Measurements from ENCODE around the gene TMEM259.
A peak's percentile ranks its signal among the peaks of the same experiment; 100 is the strongest.

TMEM259 gene

DNA sequence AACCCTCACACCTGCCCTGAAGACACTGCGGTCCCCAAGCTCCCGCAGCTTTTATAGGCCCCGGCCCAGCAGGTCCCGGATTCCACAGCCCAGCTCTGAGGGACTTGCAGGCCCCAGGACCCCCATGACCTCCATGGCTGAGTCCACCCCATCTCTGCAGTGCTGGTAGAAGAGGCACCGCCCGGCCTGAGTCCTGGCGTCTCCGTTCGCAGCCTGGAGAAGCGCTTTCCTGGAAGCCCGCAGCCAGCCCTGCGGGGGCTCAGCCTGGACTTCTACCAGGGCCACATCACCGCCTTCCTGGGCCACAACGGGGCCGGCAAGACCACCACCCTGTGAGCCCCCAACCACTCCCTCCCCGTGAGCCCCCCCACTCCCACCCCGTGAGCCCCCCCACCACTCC is 28.2 kb upstream of the TMEM259 start:
- H3K27ac ChIP-seq (ENCODE audit: low read depth, low read length, poor library complexity, severe bottlenecking), result no peak overlapping the region
- no peaks in the 10 kb centered on the region for H3K9me2 ChIP-seq (ENCODE audit: low read depth, low read length)
- no peaks in the 10 kb centered on the region for H3K27me3 ChIP-seq (ENCODE audit: insufficient read depth, low read length)
- H3K4me3 ChIP-seq (ENCODE audit: low read depth, low read length, poor library complexity, severe bottlenecking), result no peak overlapping the region
- no peak overlapping the region for H3K9ac ChIP-seq (ENCODE audit: low read length)
- H3K79me2 ChIP-seq (ENCODE audit: insufficient read depth, low read length), result no peaks in the 10 kb centered on the region
- TF ChIP-seq EZH2 (IDR thresholded peaks at IDR 0.05; ENCODE audit: borderline replicate concordance, low read length), result no peak
- TF ChIP-seq, protein P1, sequence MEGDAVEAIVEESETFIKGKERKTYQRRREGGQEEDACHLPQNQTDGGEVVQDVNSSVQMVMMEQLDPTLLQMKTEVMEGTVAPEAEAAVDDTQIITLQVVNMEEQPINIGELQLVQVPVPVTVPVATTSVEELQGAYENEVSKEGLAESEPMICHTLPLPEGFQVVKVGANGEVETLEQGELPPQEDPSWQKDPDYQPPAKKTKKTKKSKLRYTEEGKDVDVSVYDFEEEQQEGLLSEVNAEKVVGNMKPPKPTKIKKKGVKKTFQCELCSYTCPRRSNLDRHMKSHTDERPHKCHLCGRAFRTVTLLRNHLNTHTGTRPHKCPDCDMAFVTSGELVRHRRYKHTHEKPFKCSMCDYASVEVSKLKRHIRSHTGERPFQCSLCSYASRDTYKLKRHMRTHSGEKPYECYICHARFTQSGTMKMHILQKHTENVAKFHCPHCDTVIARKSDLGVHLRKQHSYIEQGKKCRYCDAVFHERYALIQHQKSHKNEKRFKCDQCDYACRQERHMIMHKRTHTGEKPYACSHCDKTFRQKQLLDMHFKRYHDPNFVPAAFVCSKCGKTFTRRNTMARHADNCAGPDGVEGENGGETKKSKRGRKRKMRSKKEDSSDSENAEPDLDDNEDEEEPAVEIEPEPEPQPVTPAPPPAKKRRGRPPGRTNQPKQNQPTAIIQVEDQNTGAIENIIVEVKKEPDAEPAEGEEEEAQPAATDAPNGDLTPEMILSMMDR (IDR thresholded peaks at IDR 0.05; ENCODE audit: low read length), result no peak
- no peak overlapping the region for H2AFZ ChIP-seq (ENCODE audit: low read length)
- H3F3A ChIP-seq (ENCODE audit: insufficient read depth, low read length), result no peaks in the 10 kb centered on the region
- H3K4me1 ChIP-seq (ENCODE audit: insufficient read depth, low read length, severe bottlenecking), result peaks cover 25% of the 10 kb centered on the region
- H3K9me3 ChIP-seq (ENCODE audit: low read length), result no peaks in the 10 kb centered on the region
- peaks cover 23% of the 10 kb centered on the region; the same call in 1 of the 2 replicates for H3K36me3 ChIP-seq (ENCODE audit: insufficient read depth, low read length)
- H4K20me1 ChIP-seq (ENCODE audit: insufficient read depth, low read length), result no peaks in the 10 kb centered on the region
- no peak overlapping the region for H3K4me2 ChIP-seq (ENCODE audit: low read length)

DNA sequence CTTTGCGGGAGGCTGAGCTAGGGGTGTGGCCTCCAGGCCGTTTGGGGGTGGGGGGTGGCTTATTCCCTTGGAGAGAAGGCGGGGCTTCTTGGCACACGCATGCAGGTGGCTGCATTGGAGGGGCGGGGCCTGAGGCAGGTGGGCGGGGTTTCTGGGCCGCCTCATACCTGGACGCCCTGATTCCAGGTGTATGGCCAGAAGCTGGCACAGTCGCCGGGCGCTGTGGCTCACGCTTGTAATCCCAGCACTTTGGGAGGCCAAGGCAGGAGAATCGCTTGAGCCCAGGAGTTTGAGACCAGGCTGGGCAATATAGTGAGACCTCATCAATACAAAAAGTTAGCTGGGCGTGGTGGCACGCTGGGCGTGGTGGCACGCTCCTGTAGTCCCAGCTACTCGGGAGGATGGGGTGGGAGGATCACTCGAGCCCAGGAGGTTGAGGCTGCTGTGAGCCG is 26.8 kb upstream of the TMEM259 start:
- no peak for TF ChIP-seq EZH2 (IDR thresholded peaks at IDR 0.05; ENCODE audit: borderline replicate concordance, low read length)
- TF ChIP-seq, protein P1 (IDR thresholded peaks at IDR 0.05; ENCODE audit: low read length), result no peak
- H4K20me1 ChIP-seq (ENCODE audit: insufficient read depth, low read length), result no peaks in the 10 kb centered on the region
- H3K79me2 ChIP-seq (ENCODE audit: insufficient read depth, low read length), result no peaks in the 10 kb centered on the region
- H3K9me2 ChIP-seq (ENCODE audit: low read depth, low read length), result no peaks in the 10 kb centered on the region
- no peaks in the 10 kb centered on the region for H3K9me3 ChIP-seq (ENCODE audit: low read length)
- peaks cover 15% of the 10 kb centered on the region; the same call in 1 of the 2 replicates for H3K36me3 ChIP-seq (ENCODE audit: insufficient read depth, low read length)
- H3F3A ChIP-seq (ENCODE audit: insufficient read depth, low read length), result no peaks in the 10 kb centered on the region
- H3K9ac ChIP-seq (ENCODE audit: low read length), result no peak overlapping the region
- no peaks in the 10 kb centered on the region for H3K27me3 ChIP-seq (ENCODE audit: insufficient read depth, low read length)
- H3K4me2 ChIP-seq (ENCODE audit: low read length), result peak overlapping the region; percentile 41; the same call in 1 of the 2 replicates
- H2AFZ ChIP-seq (ENCODE audit: low read length), result no peak overlapping the region
- H3K4me1 ChIP-seq (ENCODE audit: insufficient read depth, low read length, severe bottlenecking), result peaks cover 31% of the 10 kb centered on the region
- H3K4me3 ChIP-seq (ENCODE audit: low read depth, low read length, poor library complexity, severe bottlenecking), result no peak overlapping the region
- peak overlapping the region; percentile 87 for H3K27ac ChIP-seq (ENCODE audit: low read depth, low read length, poor library complexity, severe bottlenecking)

DNA sequence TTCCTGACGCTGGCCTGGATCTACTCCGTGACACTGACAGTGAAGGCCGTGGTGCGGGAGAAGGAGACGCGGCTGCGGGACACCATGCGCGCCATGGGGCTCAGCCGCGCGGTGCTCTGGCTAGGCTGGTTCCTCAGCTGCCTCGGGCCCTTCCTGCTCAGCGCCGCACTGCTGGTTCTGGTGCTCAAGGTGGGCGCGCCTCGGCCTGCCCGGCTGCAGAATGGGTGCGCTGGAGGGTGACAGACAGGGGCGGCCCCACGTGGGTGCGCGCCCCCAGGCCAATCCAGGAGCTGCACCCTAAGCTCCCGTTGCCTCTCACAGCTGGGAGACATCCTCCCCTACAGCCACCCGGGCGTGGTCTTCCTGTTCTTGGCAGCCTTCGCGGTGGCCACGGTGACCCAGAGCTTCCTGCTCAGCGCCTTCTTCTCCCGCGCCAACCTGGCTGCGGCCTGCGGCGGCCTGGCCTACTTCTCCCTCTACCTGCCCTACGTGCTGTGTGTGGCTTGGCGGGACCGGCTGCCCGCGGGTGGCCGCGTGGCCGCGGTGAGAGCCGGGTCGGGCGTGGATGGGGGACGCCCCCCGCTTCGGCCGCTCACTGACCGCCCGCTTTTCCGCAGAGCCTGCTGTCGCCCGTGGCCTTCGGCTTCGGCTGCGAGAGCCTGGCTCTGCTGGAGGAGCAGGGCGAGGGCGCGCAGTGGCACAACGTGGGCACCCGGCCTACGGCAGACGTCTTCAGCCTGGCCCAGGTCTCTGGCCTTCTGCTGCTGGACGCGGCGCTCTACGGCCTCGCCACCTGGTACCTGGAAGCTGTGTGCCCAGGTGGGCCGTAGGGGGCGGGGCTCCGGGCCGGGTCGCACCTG is 26.1 kb upstream of the TMEM259 start:
- no peaks in the 10 kb centered on the region for H3K27me3 ChIP-seq (ENCODE audit: insufficient read depth, low read length)
- no peaks in the 10 kb centered on the region for H3F3A ChIP-seq (ENCODE audit: insufficient read depth, low read length)
- H3K27ac ChIP-seq (ENCODE audit: low read depth, low read length, poor library complexity, severe bottlenecking), result peak overlapping the region; percentile 87
- no peaks in the 10 kb centered on the region for H3K79me2 ChIP-seq (ENCODE audit: insufficient read depth, low read length)
- no peaks in the 10 kb centered on the region for H4K20me1 ChIP-seq (ENCODE audit: insufficient read depth, low read length)
- H3K4me1 ChIP-seq (ENCODE audit: insufficient read depth, low read length, severe bottlenecking), result peaks cover 38% of the 10 kb centered on the region
- H3K9me2 ChIP-seq (ENCODE audit: low read depth, low read length), result no peaks in the 10 kb centered on the region
- no peak overlapping the region for H2AFZ ChIP-seq (ENCODE audit: low read length)
- peak overlapping the region; percentile 18 for H3K4me3 ChIP-seq (ENCODE audit: low read depth, low read length, poor library complexity, severe bottlenecking)
- TF ChIP-seq EZH2 (IDR thresholded peaks at IDR 0.05; ENCODE audit: borderline replicate concordance, low read length), result no peak
- TF ChIP-seq, protein P1 (IDR thresholded peaks at IDR 0.05; ENCODE audit: low read length), result no peak
- H3K36me3 ChIP-seq (ENCODE audit: insufficient read depth, low read length), result peaks cover 20% of the 10 kb centered on the region; the same call in 1 of the 2 replicates
- H3K9me3 ChIP-seq (ENCODE audit: low read length), result no peaks in the 10 kb centered on the region
- H3K9ac ChIP-seq (ENCODE audit: low read length), result peak overlapping the region; percentile 24; the same call in 1 of the 2 replicates
- peak overlapping the region; percentile 41 for H3K4me2 ChIP-seq (ENCODE audit: low read length)
